CD14-positive monocyte (primary cell): ENCODE data around the gene FCSK. TPM values are rescaled to one million over a fixed set of nuclear protein-coding genes. Genes with fewer than 3 reads are reported as not detected.

Experiments used
- DNase-seq, 3 donors: peaks; one replicate each; pipeline ENCODE4 v3.0.0-alpha.2; 2011 to 2022
- H2AFZ ChIP-seq: 2 replicates; pipeline ENCODE4 v1.6.0; 2012; ENCODE audit warnings: mild to moderate bottlenecking, low read depth, low read length, inconsistent platforms; ENCODE audit not compliant: insufficient read depth, poor library complexity, severe bottlenecking
- H3K27ac ChIP-seq, 2 donors: 1 replicate in 1 of 2; 2 replicates in 1 of 2; pipeline ENCODE4 v1.5.1; 2012 to 2013; ENCODE audit warnings: low read length in 2 of 2, control low read depth in 1 of 2, inconsistent platforms in 1 of 2, low read depth in 1 of 2, mild to moderate bottlenecking in 1 of 2
- H3K27me3 ChIP-seq, 2 donors: one replicate each; pipeline versions ENCODE4 v1.6.0 to v1.6.1; 2011 to 2013; ENCODE audit warnings: low read length in 2 of 2; ENCODE audit not compliant: control insufficient read depth in 2 of 2, insufficient read depth in 2 of 2
- H3K36me3 ChIP-seq, 2 donors: replicated peaks in 1 of 2; 1 replicate in 1 of 2; 2 replicates in 1 of 2; pipeline versions ENCODE4 v1.5.1 to v1.6.1; 2012 to 2013; ENCODE audit warnings: low read length in 2 of 2, control low read depth in 1 of 2, inconsistent platforms in 1 of 2, mild to moderate bottlenecking in 1 of 2; ENCODE audit not compliant: insufficient read depth in 2 of 2, control insufficient read depth in 1 of 2
- H3K4me1 ChIP-seq, 2 donors: 1 replicate in 1 of 2; 2 replicates in 1 of 2; pipeline versions ENCODE4 v1.5.1 to v1.6.1; 2012 to 2013; ENCODE audit warnings: low read length in 2 of 2, control low read depth in 1 of 2, inconsistent platforms in 1 of 2, mild to moderate bottlenecking in 1 of 2, moderate library complexity in 1 of 2; ENCODE audit not compliant: insufficient read depth in 2 of 2, control insufficient read depth in 1 of 2
- H3K4me2 ChIP-seq: replicated peaks from 2 replicates; pipeline ENCODE3; 2012; ENCODE audit warnings: low read length, moderate library complexity, mild to moderate bottlenecking; ENCODE audit not compliant: poor library complexity, severe bottlenecking; ENCODE audit errors: extremely low read depth
- H3K4me3 ChIP-seq, 3 experiments: fragments of 200-600 bp in 1 of 3; sonication (generic) in 1 of 3; replicated peaks in 1 of 3; 1 replicate in 2 of 3; 2 replicates in 1 of 3; pipeline ENCODE4 v1.5.1; 2011 to 2013; ENCODE audit warnings: low read length in 3 of 3, mild to moderate bottlenecking in 3 of 3, control low read depth in 2 of 3, low read depth in 2 of 3, inconsistent platforms in 1 of 3, moderate library complexity in 1 of 3
- H3K79me2 ChIP-seq: 2 replicates; pipeline ENCODE4 v1.6.0; 2012; ENCODE audit warnings: mild to moderate bottlenecking, control low read depth, inconsistent platforms, low read length, moderate library complexity; ENCODE audit not compliant: insufficient read depth
- H3K9ac ChIP-seq: 2 replicates; pipeline ENCODE4 v1.6.0; 2017; ENCODE audit warnings: low read length, mild to moderate bottlenecking; ENCODE audit not compliant: insufficient read depth, poor library complexity, severe bottlenecking
- H3K9me3 ChIP-seq, 2 donors: replicated peaks in 1 of 2; 1 replicate in 1 of 2; 2 replicates in 1 of 2; pipeline versions ENCODE4 v1.5.1 to v1.6.1; 2012 to 2013; ENCODE audit warnings: low read length in 2 of 2, control low read depth in 1 of 2; ENCODE audit not compliant: control insufficient read depth in 1 of 2, insufficient read depth in 1 of 2
- H4K20me1 ChIP-seq: 2 replicates; pipeline ENCODE4 v1.6.0; 2012; ENCODE audit warnings: mild to moderate bottlenecking, low read length, control low read depth, moderate library complexity; ENCODE audit not compliant: insufficient read depth
- H3K27ac Mint-ChIP-seq, 7 donors: one replicate each; pipeline ENCODE4 v1.8.0; 2020; ENCODE audit warnings: mild to moderate bottlenecking in 7 of 7, mixed read lengths in 7 of 7, moderate library complexity in 6 of 7, inconsistent platforms in 2 of 7
- H3K27me3 Mint-ChIP-seq, 3 donors: one replicate each; pipeline ENCODE4 v1.8.0; 2021 to 2022; ENCODE audit warnings: low read depth in 3 of 3, mild to moderate bottlenecking in 3 of 3, mixed read lengths in 3 of 3, moderate library complexity in 3 of 3, inconsistent platforms in 1 of 3
- H3K36me3 Mint-ChIP-seq, 2 donors: one replicate each; pipeline ENCODE4 v1.8.0; 2020; ENCODE audit warnings: mixed read lengths in 2 of 2, inconsistent platforms in 1 of 2, mild to moderate bottlenecking in 1 of 2
- H3K4me1 Mint-ChIP-seq: one replicate; pipeline ENCODE4 v1.8.0; 2020; ENCODE audit warnings: mild to moderate bottlenecking, mixed read lengths
- H3K4me3 Mint-ChIP-seq, 2 donors: one replicate each; pipeline ENCODE4 v1.8.0; 2020; ENCODE audit warnings: mild to moderate bottlenecking in 2 of 2, mixed read lengths in 2 of 2, moderate library complexity in 1 of 2
- H3K9me3 Mint-ChIP-seq, 7 donors: one replicate each; pipeline ENCODE4 v1.8.0; 2020 to 2022; ENCODE audit warnings: mixed read lengths in 7 of 7, mild to moderate bottlenecking in 6 of 7, moderate library complexity in 6 of 7, inconsistent platforms in 2 of 7
- CTCF ChIP-seq: fragments of 200-600 bp; IDR thresholded peaks from one replicate; pipeline ENCODE4 v1.8.0; 2022; ENCODE audit warnings: antibody characterized with exemption, mild to moderate bottlenecking
- WGBS: methylation state at CpG from one replicate; pipeline ENCODE4 v1.1.5; 2013; ENCODE audit warnings: missing lambda C conversion rate; ENCODE audit not compliant: insufficient coverage; 5-methylcytosine and 5-hydroxymethylcytosine counted together
- intact Hi-C, 2 donors: fragments of 100-400 bp; cut with micrococcal nuclease; formaldehyde crosslinking; loops; one replicate each; pipeline versions ENCODE4 v1.15.0 to v1.15.1; 2023
- polyA plus RNA-seq, 3 donors: library from polyadenylated mRNA; depleted of rRNA in 1 of 3; unstranded in 2 of 3; stranded (reverse) in 1 of 3; fragments of 300-500 nt in 2 of 3; fragments of >200 nt in 1 of 3; fragmentation: Illumina TruSeq in 2 of 3; gene quantifications; 1 replicate in 2 of 3; 2 replicates in 1 of 3; pipeline ENCODE4 v1.2.3, GENCODE V29; 2012 to 2021

Gene FCSK
- polyA plus RNA-seq, 3 donors: 4.2 to 19.0 (median 6.4) TPM

GRCh38 chr16:70418274-70418992 is 36.0 kb upstream of the FCSK start:
- Mint-ChIP-seq H3K36me3 (peaks cover 25 to 48% of the 10 kb centered on the region in 2 donors), H3K4me1 (peaks cover 42% of the 10 kb centered on the region), H3K27ac (peak overlapping the region in 2 of 7 donors; percentile 13 to 17), H3K27me3 (peaks cover 0 to 4% (median 0%) of the 10 kb centered on the region in 3 donors), H3K9me3 (no peaks in the 10 kb centered on the region), H3K4me3 (no peak overlapping the region)
- Histone ChIP-seq H4K20me1 (peaks cover 51% of the 10 kb centered on the region), H3K4me1 (peaks cover 23 to 44% of the 10 kb centered on the region in 2 donors), H2AFZ (no peak overlapping the region), H3K36me3 (peaks cover 0 to 3% of the 10 kb centered on the region in 2 donors), H3K4me3 (no peak overlapping the region), H3K79me2 (peaks cover 43% of the 10 kb centered on the region), H3K27me3 (no peaks in the 10 kb centered on the region), H3K9ac (no peak overlapping the region), H3K9me3 (no peaks in the 10 kb centered on the region), H3K4me2 (no peak overlapping the region), H3K27ac (no peak overlapping the region)
- 54% methylated on average over 5 of the region's 13 CpGs for WGBS
- intact Hi-C loops: no loop called here
- no peak for TF ChIP-seq CTCF
- DNase-seq: no peak

- intact Hi-C loops: no loop called here
- H3K36me3 ChIP-seq: peaks cover 0 to 3% of the 10 kb centered on the region in 2 donors
- no peak overlapping the region for H2AFZ ChIP-seq
- H3K27me3 ChIP-seq: no peaks in the 10 kb centered on the region
- no peak overlapping the region for H3K9ac ChIP-seq
- no peak overlapping the region for H3K4me2 ChIP-seq
- peak overlapping the region in 2 of 7 donors; percentile 40 to 78 for H3K27ac Mint-ChIP-seq
- no CpG with 5 or more reads among the region's 5 CpGs for WGBS
- H4K20me1 ChIP-seq: peaks cover 48% of the 10 kb centered on the region
- peaks cover 26 to 49% of the 10 kb centered on the region in 2 donors for H3K4me1 ChIP-seq
- H3K9me3 Mint-ChIP-seq: no peaks in the 10 kb centered on the region
- no peak overlapping the region for H3K27ac ChIP-seq
- TF ChIP-seq CTCF: no peak
- DNase-seq: no peak
- peaks cover 43% of the 10 kb centered on the region for H3K79me2 ChIP-seq
- H3K4me3 ChIP-seq: no peak overlapping the region
- H3K36me3 Mint-ChIP-seq: peaks cover 25 to 48% of the 10 kb centered on the region in 2 donors
- H3K27me3 Mint-ChIP-seq: peaks cover 0 to 4% (median 0%) of the 10 kb centered on the region in 3 donors
- no peak overlapping the region for H3K4me3 Mint-ChIP-seq
- no peaks in the 10 kb centered on the region for H3K9me3 ChIP-seq
- H3K4me1 Mint-ChIP-seq: peaks cover 44% of the 10 kb centered on the region
Observed at GRCh38 chr16:70418993-70419318, 35.4 kb upstream of the FCSK start.
